Activated CD4-positive, alpha-beta memory T cell treated with anti-CD3 and anti-CD28 coated beads for 36 hours (primary cell): ENCODE data around the gene ARHGAP5. TPM values are rescaled to one million over a fixed set of nuclear protein-coding genes. Genes with fewer than 3 reads are reported as not detected.

Experiments
- CTCF ChIA-PET: fragments of 350-600 bp; sonication (Branson Sonifier 250); formaldehyde crosslinking; loops from one replicate; lab custom pipeline; 2021; ENCODE audit warnings: antibody characterized with exemption, inconsistent platforms; lab: Charles Lee
- POLR2A ChIA-PET: fragments of 350-600 bp; sonication (Branson Sonifier 250); formaldehyde crosslinking; loops from one replicate; lab custom pipeline; 2021; ENCODE audit warnings: antibody characterized with exemption; lab: Charles Lee
- DNase-seq: peaks from one replicate; pipeline ENCODE4 v3.0.0-alpha.2; 2020
- H3K27ac Mint-ChIP-seq: one replicate; pipeline ENCODE4 v1.8.0; 2021; ENCODE audit warnings: mixed read lengths
- H3K27me3 Mint-ChIP-seq: one replicate; pipeline ENCODE4 v1.8.0; 2021; ENCODE audit warnings: mixed read lengths
- H3K36me3 Mint-ChIP-seq: one replicate; pipeline ENCODE4 v1.8.0; 2021; ENCODE audit warnings: mixed read lengths
- H3K4me1 Mint-ChIP-seq: one replicate; pipeline ENCODE4 v1.8.0; 2021; ENCODE audit warnings: low read depth, mixed read lengths
- H3K4me3 Mint-ChIP-seq: one replicate; pipeline ENCODE4 v1.8.0; 2021; ENCODE audit warnings: mild to moderate bottlenecking, mixed read lengths
- H3K9me3 Mint-ChIP-seq: one replicate; pipeline ENCODE4 v1.8.0; 2021; ENCODE audit warnings: mixed read lengths
- intact Hi-C: fragments of 100-400 bp; cut with micrococcal nuclease; formaldehyde crosslinking; loops from one replicate; pipeline ENCODE4 v1.15.1; 2023
- total RNA-seq, 2 experiments: library from RNA; stranded (reverse); gene quantifications; one replicate each; pipeline ENCODE4 v1.2.3, GENCODE V29; 2021

Gene ARHGAP5
- total RNA-seq, 2 experiments from 2014 or later: 41.6 to 41.9 TPM

DNA sequence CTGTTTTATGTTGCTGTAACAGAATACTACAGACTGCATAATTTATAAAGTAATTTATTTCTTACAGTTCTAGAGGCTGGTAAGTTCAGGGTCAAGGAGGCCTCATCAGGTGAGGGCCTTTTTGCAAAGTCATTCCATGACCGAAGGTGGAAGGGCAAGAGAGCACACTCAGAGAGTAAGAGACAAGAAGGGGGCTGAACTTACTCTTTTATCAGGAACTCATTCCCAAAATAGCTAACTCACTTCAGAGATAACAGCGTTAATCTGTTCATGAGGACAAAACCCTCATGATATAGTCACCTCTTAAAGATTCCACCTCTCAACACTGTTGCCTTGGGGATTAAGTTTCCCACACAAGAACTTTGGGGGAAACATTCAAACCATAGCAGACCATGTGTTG lies 73.3 kb downstream of the ARHGAP5 start:
- CTCF ChIA-PET: interaction anchor here (1.0 to 1.4 kb wide), 2 partner anchors 11 to 77 kb away, joined by 3 to 4 read pairs; no protein-coding TSS in a partner anchor

GRCh38 chr14:32166029-32166428 lies 88.9 kb downstream of the ARHGAP5 start:
- DNase-seq: no peak
- no peak overlapping the region for H3K27ac Mint-ChIP-seq
- ChIA-PET CTCF (no interaction called here), POLR2A (no interaction called here)
- peaks cover 3% of the 10 kb centered on the region for H3K9me3 Mint-ChIP-seq
- no peaks in the 10 kb centered on the region for H3K36me3 Mint-ChIP-seq
- no peak overlapping the region for H3K4me3 Mint-ChIP-seq
- intact Hi-C loops: no loop called here
- H3K27me3 Mint-ChIP-seq: no peaks in the 10 kb centered on the region
- H3K4me1 Mint-ChIP-seq: no peaks in the 10 kb centered on the region

More for the DNA sequence above, 73.3 kb downstream of the ARHGAP5 start:
- H3K36me3 Mint-ChIP-seq: peaks cover 16% of the 10 kb centered on the region
- H3K27me3 Mint-ChIP-seq: no peaks in the 10 kb centered on the region
- H3K4me3 Mint-ChIP-seq: no peak overlapping the region
- H3K9me3 Mint-ChIP-seq: no peaks in the 10 kb centered on the region
- no peaks in the 10 kb centered on the region for H3K4me1 Mint-ChIP-seq
- DNase-seq: no peak
- POLR2A ChIA-PET: no interaction called here
- no peak overlapping the region for H3K27ac Mint-ChIP-seq
- intact Hi-C loops: no loop called here

- H3K9me3 Mint-ChIP-seq: no peaks in the 10 kb centered on the region
- H3K36me3 Mint-ChIP-seq: no peaks in the 10 kb centered on the region
- no peak overlapping the region for H3K4me3 Mint-ChIP-seq
- ChIA-PET CTCF (no interaction called here), POLR2A (no interaction called here)
- H3K27ac Mint-ChIP-seq: no peak overlapping the region
- H3K4me1 Mint-ChIP-seq: no peaks in the 10 kb centered on the region
- no peaks in the 10 kb centered on the region for H3K27me3 Mint-ChIP-seq
- no peak for DNase-seq
- intact Hi-C loops: no loop called here
Measured at GRCh38 chr14:32166924-32167323, 89.8 kb downstream of the ARHGAP5 start.

GRCh38 chr14:32167907-32168306 lies 90.8 kb downstream of the ARHGAP5 start:
- CTCF ChIA-PET: no interaction called here
- POLR2A ChIA-PET: no interaction called here

DNA sequence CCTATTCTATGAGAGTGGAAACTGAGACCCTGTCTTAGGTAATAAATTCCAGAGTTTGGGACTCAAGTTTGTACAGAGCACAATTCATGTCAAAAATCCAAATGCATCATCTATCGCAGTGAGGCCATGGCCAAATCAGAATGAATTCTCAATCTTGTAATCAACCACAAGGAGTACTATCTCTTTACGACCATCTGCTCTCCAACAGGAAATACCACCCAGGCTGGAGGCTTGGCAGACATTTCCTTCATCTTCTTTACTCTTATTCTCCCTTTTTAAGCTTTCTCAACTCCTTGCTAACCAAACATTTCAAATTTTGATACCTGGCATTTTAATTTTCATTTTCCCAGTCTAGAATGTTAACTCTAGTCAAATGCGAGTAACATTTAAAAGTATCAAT lies 92.1 kb downstream of the ARHGAP5 start:
- H3K27ac Mint-ChIP-seq: no peak overlapping the region
- H3K36me3 Mint-ChIP-seq: no peaks in the 10 kb centered on the region
- H3K27me3 Mint-ChIP-seq: no peaks in the 10 kb centered on the region
- no peaks in the 10 kb centered on the region for H3K4me1 Mint-ChIP-seq
- POLR2A ChIA-PET: no interaction called here
- DNase-seq: no peak
- no peaks in the 10 kb centered on the region for H3K9me3 Mint-ChIP-seq
- no peak overlapping the region for H3K4me3 Mint-ChIP-seq
- CTCF ChIA-PET: no interaction called here
- intact Hi-C loops: no loop called here

More at GRCh38 chr14:32167907-32168306, 90.8 kb downstream of the ARHGAP5 start:
- no peak overlapping the region for H3K27ac Mint-ChIP-seq
- no peak for DNase-seq
- no peaks in the 10 kb centered on the region for H3K9me3 Mint-ChIP-seq
- no peaks in the 10 kb centered on the region for H3K27me3 Mint-ChIP-seq
- intact Hi-C loops: no loop called here
- no peaks in the 10 kb centered on the region for H3K4me1 Mint-ChIP-seq
- H3K4me3 Mint-ChIP-seq: no peak overlapping the region
- no peaks in the 10 kb centered on the region for H3K36me3 Mint-ChIP-seq

DNA sequence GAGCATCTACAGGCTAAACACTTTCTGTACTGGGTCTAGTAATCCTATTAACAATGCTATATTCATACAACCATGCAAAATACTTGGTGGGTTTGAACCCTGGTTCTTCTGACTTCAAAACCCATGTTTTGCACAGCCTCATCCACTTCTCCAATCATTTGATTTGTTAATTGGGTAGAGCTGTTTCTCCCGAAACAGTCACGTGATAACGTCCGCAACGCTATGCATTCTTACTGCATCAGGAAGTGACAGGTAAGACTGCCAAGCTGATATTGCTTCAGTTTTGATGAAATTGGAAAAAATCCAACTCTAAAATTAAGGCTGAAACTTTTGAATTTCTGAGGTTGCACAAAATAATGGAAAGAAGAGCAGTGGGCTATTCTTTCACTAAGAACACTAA lies 94.4 kb downstream of the ARHGAP5 start:
- Mint-ChIP-seq H3K4me1 (no peaks in the 10 kb centered on the region), H3K27me3 (no peaks in the 10 kb centered on the region), H3K4me3 (no peak overlapping the region), H3K9me3 (no peaks in the 10 kb centered on the region), H3K27ac (no peak overlapping the region), H3K36me3 (no peaks in the 10 kb centered on the region)
- POLR2A ChIA-PET: no interaction called here
- DNase-seq: no peak
- CTCF ChIA-PET: no interaction called here
- intact Hi-C loops: no loop called here

- Mint-ChIP-seq H3K36me3 (no peaks in the 10 kb centered on the region), H3K27ac (no peak overlapping the region), H3K4me3 (no peak overlapping the region), H3K4me1 (peaks cover 3% of the 10 kb centered on the region), H3K9me3 (peaks cover 22% of the 10 kb centered on the region), H3K27me3 (peaks cover 8% of the 10 kb centered on the region)
- DNase-seq: no peak
- intact Hi-C loops: no loop called here
- POLR2A ChIA-PET: no interaction called here
- CTCF ChIA-PET: interaction anchor here (0.9 kb wide), 1 partner anchor 69 kb away, joined by 3 read pairs; no protein-coding TSS in a partner anchor
Measured at GRCh38 chr14:32183151-32184058, 106.3 kb downstream of the ARHGAP5 start.

DNA sequence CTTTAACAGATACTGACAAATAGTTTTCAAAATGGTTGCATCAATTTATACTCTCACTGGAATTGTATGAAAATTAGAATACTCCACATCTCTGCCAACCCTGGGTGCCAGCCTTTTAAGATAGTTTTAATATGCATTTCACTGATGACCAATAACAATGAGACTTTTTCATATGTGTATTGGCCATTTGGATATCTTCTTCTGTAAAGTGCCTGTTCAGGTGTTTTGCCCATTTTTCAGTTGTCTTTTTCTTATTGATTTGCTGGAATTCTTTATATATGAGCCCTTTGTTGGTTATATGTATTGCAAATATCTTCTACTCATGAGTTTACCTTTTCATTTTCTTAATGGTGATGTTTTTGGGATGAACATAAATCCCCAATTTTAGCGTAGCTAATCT lies 108.0 kb downstream of the ARHGAP5 start:
- Mint-ChIP-seq H3K27ac (no peak overlapping the region), H3K4me3 (no peak overlapping the region), H3K9me3 (peaks cover 16% of the 10 kb centered on the region), H3K4me1 (peaks cover 3% of the 10 kb centered on the region), H3K27me3 (peaks cover 6% of the 10 kb centered on the region), H3K36me3 (no peaks in the 10 kb centered on the region)
- CTCF ChIA-PET: no interaction called here
- intact Hi-C loops: no loop called here
- POLR2A ChIA-PET: no interaction called here
- no peak for DNase-seq

DNA sequence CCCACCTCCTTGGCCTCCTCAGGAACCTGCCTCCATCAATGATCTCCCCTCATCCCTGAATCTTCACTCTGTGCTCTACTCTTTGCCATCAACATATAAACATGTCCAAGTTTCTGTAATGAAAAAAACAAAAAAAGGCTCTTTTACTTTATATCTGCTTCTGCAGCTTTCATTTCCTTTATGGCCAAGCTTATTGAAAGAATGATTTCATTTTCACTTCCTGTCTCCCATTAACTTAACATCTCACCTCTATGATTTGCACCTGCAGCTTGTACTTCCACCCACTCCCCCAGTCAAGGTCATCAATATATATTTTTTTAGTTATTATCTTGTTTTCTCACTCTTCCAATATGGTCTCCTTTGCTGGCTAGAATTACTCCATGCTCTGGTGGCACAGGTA lies 109.1 kb downstream of the ARHGAP5 start:
- Mint-ChIP-seq H3K27ac (no peak overlapping the region), H3K36me3 (no peaks in the 10 kb centered on the region), H3K9me3 (peaks cover 14% of the 10 kb centered on the region), H3K27me3 (no peaks in the 10 kb centered on the region), H3K4me1 (peaks cover 3% of the 10 kb centered on the region), H3K4me3 (no peak overlapping the region)
- POLR2A ChIA-PET: no interaction called here
- intact Hi-C loops: no loop called here
- CTCF ChIA-PET: no interaction called here
- no peak for DNase-seq

DNA sequence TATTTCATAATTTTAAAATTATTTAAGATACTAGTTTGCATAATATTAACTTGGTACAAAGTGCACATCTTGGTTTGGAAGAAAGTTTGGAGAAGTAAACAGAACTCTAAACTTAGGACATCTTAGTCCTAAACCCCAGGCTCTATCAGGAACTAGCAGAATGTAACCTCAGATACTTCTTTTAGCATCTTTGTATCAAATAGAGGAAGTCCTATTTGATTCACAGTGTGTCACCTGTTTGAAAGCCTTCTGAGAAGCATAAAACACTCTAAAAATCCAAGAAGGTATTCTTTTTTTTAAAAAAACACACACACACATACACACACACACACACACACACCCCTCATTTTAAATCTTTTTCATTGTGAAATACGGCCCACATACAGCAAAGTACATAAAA lies 112.7 kb downstream of the ARHGAP5 start:
- POLR2A ChIA-PET: interaction anchor here (0.6 kb wide), 1 partner anchor 652 kb away, joined by 3 read pairs; no protein-coding TSS in a partner anchor
- H3K4me3 Mint-ChIP-seq: no peak overlapping the region
- peaks cover 3% of the 10 kb centered on the region for H3K27me3 Mint-ChIP-seq
- no peak for DNase-seq
- peaks cover 10% of the 10 kb centered on the region for H3K4me1 Mint-ChIP-seq
- H3K27ac Mint-ChIP-seq: no peak overlapping the region
- peaks cover 5% of the 10 kb centered on the region for H3K9me3 Mint-ChIP-seq
- no peaks in the 10 kb centered on the region for H3K36me3 Mint-ChIP-seq
- intact Hi-C loops: loop anchor here (2.0 to 5.0 kb wide), 2 partner anchors 17 to 512 kb away; no protein-coding TSS in a partner anchor
- CTCF ChIA-PET: no interaction called here

DNA sequence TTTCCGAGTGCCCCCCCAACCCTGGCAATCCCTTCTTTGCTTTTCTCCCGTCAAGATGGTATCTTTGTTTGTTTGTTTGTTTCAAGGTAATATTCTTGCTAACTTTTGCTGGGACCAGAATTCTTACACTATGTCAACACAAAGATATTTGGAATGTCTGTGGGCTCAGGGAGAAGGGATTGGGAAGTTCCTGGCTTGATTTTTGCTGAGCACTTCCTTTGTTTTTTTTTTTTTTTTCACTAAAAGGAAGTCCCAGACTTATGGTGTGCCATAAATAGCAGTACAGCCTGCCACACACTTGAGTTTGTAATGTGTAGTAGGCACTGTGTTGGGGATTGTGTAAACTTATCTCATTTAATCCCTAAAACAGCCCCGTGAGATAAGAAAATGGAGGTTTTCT lies 113.6 kb downstream of the ARHGAP5 start:
- POLR2A ChIA-PET: no interaction called here

GRCh38 chr14:32192712-32193373 lies 115.7 kb downstream of the ARHGAP5 start:
- no peaks in the 10 kb centered on the region for H3K9me3 Mint-ChIP-seq

More for the DNA sequence above, 113.6 kb downstream of the ARHGAP5 start:
- Mint-ChIP-seq H3K27ac (no peak overlapping the region), H3K4me1 (peaks cover 10% of the 10 kb centered on the region), H3K9me3 (no peaks in the 10 kb centered on the region), H3K27me3 (peaks cover 3% of the 10 kb centered on the region), H3K36me3 (no peaks in the 10 kb centered on the region), H3K4me3 (no peak overlapping the region)
- no peak for DNase-seq
- CTCF ChIA-PET: no interaction called here
- intact Hi-C loops: loop anchor here (2.0 to 5.0 kb wide), 2 partner anchors 18 to 512 kb away; no protein-coding TSS in a partner anchor

More at GRCh38 chr14:32192712-32193373, 115.7 kb downstream of the ARHGAP5 start:
- ChIA-PET CTCF (no interaction called here), POLR2A (no interaction called here)
- Mint-ChIP-seq H3K27ac (no peak overlapping the region), H3K27me3 (peaks cover 5% of the 10 kb centered on the region), H3K4me3 (no peak overlapping the region), H3K36me3 (no peaks in the 10 kb centered on the region), H3K4me1 (peaks cover 12% of the 10 kb centered on the region)
- intact Hi-C loops: loop anchor here (1.0 to 5.0 kb wide), 5 partner anchors 10 to 509 kb away; partner anchors contain the start of gene RNU6-8
- DNase-seq: no peak
